GM12874 (cell line): Measurements from ENCODE around the gene SELENOW.

ENCODE experiments used
- CTCF ChIP-seq: IDR thresholded peaks from 2 replicates; pipeline ENCODE4 v1.5.1; 2011; ENCODE audit warnings: low read depth, mild to moderate bottlenecking, control low read depth, low read length, moderate library complexity; ENCODE audit not compliant: insufficient read depth

The SELENOW gene

GRCh38 chr19:47766670-47767069, 11.8 kb upstream of the SELENOW start:
- TF ChIP-seq CTCF: no peak

GRCh38 chr19:47767349-47767748, 11.2 kb upstream of the SELENOW start:
- TF ChIP-seq CTCF: no peak

GRCh38 chr19:47768604-47769003, 9.9 kb upstream of the SELENOW start:
- TF ChIP-seq CTCF: no peak

GRCh38 chr19:47769534-47769933, 9.0 kb upstream of the SELENOW start:
- TF ChIP-seq CTCF: no peak

- TF ChIP-seq CTCF: no peak
Observed at GRCh38 chr19:47776568-47776967, 1.9 kb upstream of the SELENOW start.

GRCh38 chr19:47778954-47779351, 450 bp downstream of the SELENOW start:
- no peak for TF ChIP-seq CTCF

- TF ChIP-seq CTCF: no peak
Observed at GRCh38 chr19:47779524-47780214, 1.2 kb downstream of the SELENOW start.
